ENCODE data around the gene CST7.

Gene CST7

DNA sequence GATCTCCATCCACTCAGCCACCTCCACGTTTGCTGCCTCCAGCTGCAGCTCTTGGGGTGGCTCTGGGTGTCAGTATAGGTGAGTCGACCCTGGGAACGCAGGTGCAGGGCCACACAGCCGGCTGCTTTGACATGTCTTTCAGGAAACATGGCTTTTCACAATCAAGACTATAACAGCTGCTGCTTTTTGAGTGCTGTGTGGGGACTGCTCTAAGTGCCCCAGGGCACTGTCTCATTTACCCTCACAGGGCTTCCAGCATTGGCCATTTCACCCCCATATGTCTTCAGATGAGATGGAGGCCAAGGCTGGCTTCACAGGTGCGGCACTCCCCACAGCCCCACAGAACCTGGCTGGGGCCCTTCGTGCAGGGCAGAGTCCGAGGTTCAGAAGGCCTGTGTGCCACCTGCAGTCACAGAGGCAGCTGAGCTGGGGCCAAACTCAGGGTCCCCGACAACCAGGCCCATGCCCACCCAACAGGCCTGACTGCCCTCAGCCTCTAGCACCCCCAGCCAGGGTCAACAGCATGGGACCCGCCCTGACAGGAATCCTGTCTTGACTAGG, 14.9 kb upstream of the CST7 start:
- DNase-seq (no peak), ATAC-seq (ENCODE audit: insufficient read depth, low read depth) (0 out of 3 replicates have a peak, but pooled peaks have one; percentile 19)
- H2AFZ ChIP-seq (ENCODE audit: low read depth, low read length): no peak overlapping the region
- H3K27me3 ChIP-seq (ENCODE audit: insufficient read depth, low read length, poor library complexity): no peaks in the 10 kb centered on the region
- peaks cover 25% of the 10 kb centered on the region for H3K4me1 ChIP-seq (ENCODE audit: insufficient read depth, low read length)
- no peaks in the 10 kb centered on the region for H3K79me2 ChIP-seq (ENCODE audit: insufficient read depth, low read length)
- no peaks in the 10 kb centered on the region for H4K20me1 ChIP-seq (ENCODE audit: insufficient read depth, low read length)
- H3K9ac ChIP-seq (ENCODE audit: low read depth, low read length): no peak overlapping the region
- H3K36me3 ChIP-seq (ENCODE audit: insufficient read depth, low read length): no peaks in the 10 kb centered on the region
- no peak overlapping the region for H3K27ac ChIP-seq (ENCODE audit: low read length)
- no peak overlapping the region for H3K4me2 ChIP-seq (ENCODE audit: insufficient read depth, low read length)
- H3K9me3 ChIP-seq (ENCODE audit: insufficient read depth, low read length, severe bottlenecking): peaks cover 5% of the 10 kb centered on the region
- H3K4me3 ChIP-seq (ENCODE audit: low read depth in 1 of 2, low read length in 2 of 2): no peak overlapping the region
- no peak for TF ChIP-seq EZH2 (IDR thresholded peaks at IDR 0.05; ENCODE audit: borderline replicate concordance, low read depth, low read length, severe bottlenecking)
- TF ChIP-seq, protein P1, sequence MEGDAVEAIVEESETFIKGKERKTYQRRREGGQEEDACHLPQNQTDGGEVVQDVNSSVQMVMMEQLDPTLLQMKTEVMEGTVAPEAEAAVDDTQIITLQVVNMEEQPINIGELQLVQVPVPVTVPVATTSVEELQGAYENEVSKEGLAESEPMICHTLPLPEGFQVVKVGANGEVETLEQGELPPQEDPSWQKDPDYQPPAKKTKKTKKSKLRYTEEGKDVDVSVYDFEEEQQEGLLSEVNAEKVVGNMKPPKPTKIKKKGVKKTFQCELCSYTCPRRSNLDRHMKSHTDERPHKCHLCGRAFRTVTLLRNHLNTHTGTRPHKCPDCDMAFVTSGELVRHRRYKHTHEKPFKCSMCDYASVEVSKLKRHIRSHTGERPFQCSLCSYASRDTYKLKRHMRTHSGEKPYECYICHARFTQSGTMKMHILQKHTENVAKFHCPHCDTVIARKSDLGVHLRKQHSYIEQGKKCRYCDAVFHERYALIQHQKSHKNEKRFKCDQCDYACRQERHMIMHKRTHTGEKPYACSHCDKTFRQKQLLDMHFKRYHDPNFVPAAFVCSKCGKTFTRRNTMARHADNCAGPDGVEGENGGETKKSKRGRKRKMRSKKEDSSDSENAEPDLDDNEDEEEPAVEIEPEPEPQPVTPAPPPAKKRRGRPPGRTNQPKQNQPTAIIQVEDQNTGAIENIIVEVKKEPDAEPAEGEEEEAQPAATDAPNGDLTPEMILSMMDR (IDR thresholded peaks at IDR 0.05; ENCODE audit: borderline replicate concordance, extremely low read depth, low read length, poor library complexity, severe bottlenecking): no peak

DNA sequence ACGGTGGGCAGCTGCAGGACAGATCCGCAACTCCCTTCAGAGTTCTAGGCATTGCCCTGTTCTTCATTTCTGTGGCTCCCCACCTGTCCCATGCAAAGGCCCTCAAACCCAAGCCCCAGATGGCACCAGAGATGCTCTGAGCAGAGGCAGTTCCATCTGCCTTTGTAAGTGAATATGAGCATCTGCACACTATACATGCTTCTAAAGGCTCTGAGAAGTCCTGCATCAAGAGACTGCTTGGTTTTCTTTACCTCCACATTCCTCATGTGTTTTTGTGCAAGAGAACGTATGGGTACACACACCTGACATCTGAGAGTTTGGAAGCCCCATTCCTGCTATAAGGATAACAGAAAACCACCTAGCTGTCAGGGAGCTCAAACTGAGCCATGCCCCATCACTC, 14.4 kb upstream of the CST7 start:
- Histone ChIP-seq H3K9ac (ENCODE audit: low read depth, low read length) (no peak overlapping the region), H3K36me3 (ENCODE audit: insufficient read depth, low read length) (no peaks in the 10 kb centered on the region), H3K4me3 (ENCODE audit: low read depth in 1 of 2, low read length in 2 of 2) (no peak overlapping the region), H3K27ac (ENCODE audit: low read length) (no peak overlapping the region), H3K4me1 (ENCODE audit: insufficient read depth, low read length) (peaks cover 25% of the 10 kb centered on the region), H3K4me2 (ENCODE audit: insufficient read depth, low read length) (no peak overlapping the region), H3K79me2 (ENCODE audit: insufficient read depth, low read length) (no peaks in the 10 kb centered on the region), H3K9me3 (ENCODE audit: insufficient read depth, low read length, severe bottlenecking) (peaks cover 5% of the 10 kb centered on the region), H3K27me3 (ENCODE audit: insufficient read depth, low read length, poor library complexity) (no peaks in the 10 kb centered on the region), H2AFZ (ENCODE audit: low read depth, low read length) (no peak overlapping the region), H4K20me1 (ENCODE audit: insufficient read depth, low read length) (no peaks in the 10 kb centered on the region)
- TF ChIP-seq, protein P1 (IDR thresholded peaks at IDR 0.05; ENCODE audit: borderline replicate concordance, extremely low read depth, low read length, poor library complexity, severe bottlenecking): no peak
- no peak for TF ChIP-seq EZH2 (IDR thresholded peaks at IDR 0.05; ENCODE audit: borderline replicate concordance, low read depth, low read length, severe bottlenecking)
- DNase-seq (no peak), ATAC-seq (ENCODE audit: insufficient read depth, low read depth) (no peak)

DNA sequence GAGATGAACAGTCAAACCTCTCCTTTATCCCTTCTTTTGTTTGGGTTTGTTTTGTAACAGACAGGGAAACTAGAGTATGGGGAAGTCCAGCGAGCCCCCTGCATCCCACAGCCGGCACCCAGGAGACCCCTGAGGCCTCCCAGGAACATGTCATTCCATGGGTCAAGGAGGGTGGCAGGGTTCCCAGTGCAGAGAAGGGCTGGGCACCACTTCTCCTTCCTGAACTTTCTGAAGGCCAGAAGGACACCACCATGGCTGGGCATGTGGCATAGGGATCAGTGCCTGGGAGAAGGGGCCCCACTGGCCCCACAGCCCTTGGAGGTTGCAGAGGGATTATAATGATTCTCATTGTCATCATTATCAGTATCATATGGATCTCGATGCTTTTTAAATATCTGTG, 13.9 kb upstream of the CST7 start:
- Histone ChIP-seq H2AFZ (ENCODE audit: low read depth, low read length) (no peak overlapping the region), H3K27me3 (ENCODE audit: insufficient read depth, low read length, poor library complexity) (no peaks in the 10 kb centered on the region), H3K9me3 (ENCODE audit: insufficient read depth, low read length, severe bottlenecking) (peaks cover 6% of the 10 kb centered on the region), H3K79me2 (ENCODE audit: insufficient read depth, low read length) (no peaks in the 10 kb centered on the region), H4K20me1 (ENCODE audit: insufficient read depth, low read length) (no peaks in the 10 kb centered on the region), H3K9ac (ENCODE audit: low read depth, low read length) (no peak overlapping the region), H3K27ac (ENCODE audit: low read length) (no peak overlapping the region), H3K4me2 (ENCODE audit: insufficient read depth, low read length) (no peak overlapping the region), H3K4me3 (ENCODE audit: low read depth in 1 of 2, low read length in 2 of 2) (no peak overlapping the region), H3K4me1 (ENCODE audit: insufficient read depth, low read length) (peaks cover 25% of the 10 kb centered on the region), H3K36me3 (ENCODE audit: insufficient read depth, low read length) (no peaks in the 10 kb centered on the region)
- TF ChIP-seq, protein P1 (IDR thresholded peaks at IDR 0.05; ENCODE audit: borderline replicate concordance, extremely low read depth, low read length, poor library complexity, severe bottlenecking): no peak
- TF ChIP-seq EZH2 (IDR thresholded peaks at IDR 0.05; ENCODE audit: borderline replicate concordance, low read depth, low read length, severe bottlenecking): no peak
- no peak for ATAC-seq (ENCODE audit: insufficient read depth, low read depth)
- DNase-seq: no peak

All from DND-41 (cell line).